ENCODE data around the gene KRT28.
"Not testable (repeated sequence)": the region's sequence is repeated elsewhere in the genome, so short reads cannot be mapped to it uniquely, and the experiment has no call there.

The KRT28 gene

DNA sequence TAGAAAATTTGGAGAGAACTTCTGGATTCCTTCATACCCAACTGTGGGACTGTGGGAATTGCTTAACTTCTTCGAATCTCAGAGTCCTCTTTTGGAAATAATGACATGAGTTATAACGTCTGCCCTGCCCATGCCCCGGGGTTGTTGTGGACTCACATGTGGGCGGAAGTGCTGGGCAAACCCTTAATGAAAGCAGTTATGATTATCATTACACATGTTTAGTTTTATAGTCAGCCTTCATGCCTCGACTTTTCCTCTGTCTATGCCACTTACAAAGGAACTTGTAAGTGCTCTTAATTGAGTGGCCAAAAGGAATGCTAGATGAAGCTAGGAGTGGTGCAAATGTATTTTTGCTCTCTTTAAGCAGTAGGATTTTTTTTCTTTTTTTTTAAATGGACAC, 21.3 kb downstream of the KRT28 start:
- no peak for FAIRE-seq

DNA sequence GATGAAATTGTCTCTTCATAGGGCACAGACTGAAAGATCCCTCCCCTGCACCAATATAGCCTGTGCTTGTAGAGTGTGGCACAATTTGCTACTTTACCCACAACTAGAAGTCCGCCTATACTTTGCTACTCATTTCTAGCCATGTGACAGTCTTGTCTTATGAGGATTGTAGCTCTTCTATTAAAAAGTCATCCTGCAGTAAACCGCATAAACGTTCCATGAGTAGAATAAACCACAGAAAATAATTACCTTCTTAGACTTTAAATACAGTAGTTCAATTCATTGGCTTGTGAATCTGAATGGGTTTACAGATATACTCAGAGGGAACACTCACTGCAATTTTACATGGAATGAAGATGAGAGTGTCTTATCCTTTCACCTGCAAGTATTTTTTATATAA, 21.8 kb downstream of the KRT28 start:
- no peak for FAIRE-seq

DNA sequence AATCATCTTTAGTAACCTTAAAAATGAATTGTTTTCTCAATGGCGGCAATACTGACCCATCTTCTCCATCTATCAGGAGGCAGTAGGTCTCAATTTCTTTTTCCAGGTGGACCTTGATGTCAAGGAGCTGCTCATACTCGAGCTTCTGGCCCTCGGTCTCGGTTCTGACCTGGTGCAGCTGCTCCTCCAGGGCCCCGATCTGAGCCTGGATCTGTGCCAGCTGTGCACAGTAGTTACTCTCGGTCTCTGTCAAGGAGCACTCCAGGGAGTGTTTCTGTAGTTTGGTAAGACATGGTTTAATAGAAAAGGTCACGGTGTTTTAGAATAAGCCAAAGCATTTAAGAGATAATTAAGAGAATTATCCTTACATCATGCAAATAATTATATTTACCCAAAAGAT, 22.3 kb downstream of the KRT28 start:
- no peak for FAIRE-seq

DNA sequence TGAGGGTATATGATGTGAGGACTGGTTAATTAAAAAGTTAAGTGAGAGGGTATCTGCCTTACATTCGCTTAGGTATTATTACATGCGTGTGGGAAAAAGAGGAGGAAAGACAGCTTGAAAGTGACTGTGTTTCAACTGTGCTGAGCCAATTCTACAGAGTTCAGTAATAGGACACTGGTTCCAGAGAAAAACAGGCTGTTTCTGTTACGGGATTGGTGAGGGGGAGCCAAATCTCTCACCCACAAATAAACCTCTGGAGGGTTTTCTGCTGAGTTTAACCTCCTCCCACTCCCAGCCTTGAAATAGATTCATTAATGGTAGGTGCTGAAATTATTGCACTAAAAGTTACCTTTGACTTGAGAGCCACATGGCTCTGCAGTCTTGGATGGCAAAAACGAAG, 23.8 kb downstream of the KRT28 start:
- FAIRE-seq, result no peak

DNA sequence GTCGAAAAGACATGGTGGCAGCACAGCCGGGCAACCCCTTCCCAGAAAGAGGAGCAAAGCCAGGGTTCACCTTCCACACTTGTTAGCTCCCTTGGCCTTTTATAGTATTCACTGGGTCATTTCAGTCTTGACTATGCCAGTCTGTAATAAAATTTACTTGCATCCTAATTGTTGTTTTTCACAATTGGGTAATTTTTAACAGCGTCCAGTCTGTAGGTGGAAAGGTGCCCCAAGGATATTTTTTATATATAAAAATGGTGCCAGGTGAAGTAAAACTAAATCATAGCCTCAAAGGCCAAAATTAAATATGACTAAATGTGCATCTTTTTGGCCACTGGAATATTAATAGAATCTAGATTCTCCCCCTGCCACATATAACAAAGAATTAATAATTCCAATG, 27.7 kb downstream of the KRT28 start, which contains the start of gene KRT26:
Gene KRT26 (minus strand): TSS at position 101 of the 400 bp plus-strand sequence. CDS start 88 bp downstream, at position 13.
- no peak for FAIRE-seq

DNA sequence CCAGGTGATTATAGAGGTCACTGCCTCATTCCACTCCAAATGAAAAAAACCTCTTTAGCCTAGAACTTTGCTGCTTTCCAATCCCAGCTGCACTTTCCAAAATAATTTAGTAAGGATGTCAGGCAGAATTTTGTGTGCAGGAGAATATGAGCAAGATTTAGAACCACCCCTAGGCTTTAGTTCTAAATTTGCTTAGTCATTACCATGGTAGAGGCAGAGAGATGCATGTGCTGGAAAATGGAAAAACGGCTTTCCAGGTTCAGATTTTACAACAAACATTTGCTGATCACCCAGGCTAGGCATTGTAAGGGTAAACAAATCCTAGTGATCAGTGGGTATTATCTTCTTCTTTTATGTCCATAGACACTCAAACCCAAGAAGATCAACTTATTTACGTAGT, 34.1 kb downstream of the KRT28 start:
- FAIRE-seq, result no peak

DNA sequence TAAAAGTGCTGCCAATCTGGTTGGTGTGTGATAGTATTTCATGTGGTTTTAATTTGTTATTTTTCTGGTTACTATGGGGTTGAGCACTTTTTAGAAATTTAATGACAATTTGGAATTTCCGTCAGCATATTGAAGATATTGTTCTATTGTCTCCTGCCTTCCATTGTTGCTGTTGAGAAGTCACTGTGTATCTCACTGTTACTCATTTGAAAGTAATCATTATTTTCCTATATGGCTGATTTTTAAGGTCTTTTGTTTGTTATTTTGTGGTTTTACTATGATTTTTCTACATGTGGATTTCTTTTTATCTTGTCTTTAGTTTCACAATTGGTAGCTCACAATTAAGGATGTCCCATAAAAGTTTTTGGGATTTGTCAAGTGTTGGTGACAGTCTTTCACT, 36.0 kb downstream of the KRT28 start:
- FAIRE-seq, result no peak

DNA sequence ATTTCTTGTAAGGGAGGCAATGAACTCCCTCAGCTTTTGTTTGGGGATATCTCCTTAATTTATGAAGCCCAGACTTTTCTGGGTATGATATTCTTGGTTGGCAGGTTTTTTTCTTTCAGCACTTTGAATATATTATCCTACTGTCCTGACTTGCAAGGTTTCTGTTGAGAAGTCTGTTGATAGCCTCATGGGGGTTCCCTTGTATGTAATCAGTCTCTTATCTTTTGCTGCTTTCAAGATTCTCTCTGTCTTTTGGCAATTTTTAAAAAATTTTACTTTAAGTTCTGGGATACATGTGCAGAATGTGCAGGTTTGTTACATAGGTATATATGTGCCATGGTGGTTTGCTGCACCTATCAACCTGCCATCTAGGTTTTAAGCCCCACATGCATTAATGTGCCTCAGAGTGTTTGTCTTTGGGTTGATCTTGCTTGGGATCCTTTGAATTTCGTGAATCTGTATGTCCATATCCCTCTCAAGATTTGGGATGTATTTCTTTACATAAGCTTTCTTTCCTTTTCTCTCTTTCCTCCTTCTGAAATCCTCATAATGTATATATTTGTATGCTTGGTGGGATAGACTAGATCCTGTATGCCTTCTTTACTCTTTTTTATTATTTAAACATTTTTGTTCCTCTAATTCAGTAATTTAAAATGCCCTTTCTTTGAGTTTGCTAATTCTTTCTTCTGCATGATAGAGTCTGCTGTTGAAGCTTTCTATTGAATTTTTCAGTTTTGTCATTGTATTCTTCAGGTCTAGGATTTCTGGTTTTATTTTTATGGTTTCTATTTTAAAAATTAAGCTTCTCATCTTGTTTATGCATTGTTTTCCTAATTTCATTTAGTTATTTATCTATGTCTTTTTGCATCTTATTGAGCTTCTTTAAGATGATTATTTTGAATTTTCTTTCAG, 39.4 kb downstream of the KRT28 start:
- no peak for FAIRE-seq

DNA sequence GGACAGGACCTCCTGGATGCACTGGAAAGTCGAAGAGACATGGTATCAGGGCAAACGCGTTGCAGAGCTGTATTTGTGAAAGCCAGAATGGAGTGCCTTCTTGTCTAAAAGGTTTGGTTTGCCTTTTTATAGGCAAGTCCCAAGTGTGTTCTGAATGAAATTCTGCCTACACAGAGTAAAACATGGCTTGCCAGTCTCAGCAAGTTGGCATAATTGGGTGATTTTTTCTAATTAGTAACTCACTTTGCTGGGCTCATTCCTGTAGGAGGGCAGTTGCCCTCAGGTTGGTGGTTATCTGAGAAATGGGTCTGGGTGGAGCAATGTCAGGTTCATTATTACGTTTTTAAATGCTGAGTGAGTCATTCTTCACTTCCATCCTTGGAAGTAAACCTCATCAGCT, 44.5 kb downstream of the KRT28 start, which contains the start of gene KRT25:
Gene KRT25 (minus strand): TSS at position 101 of the 400 bp plus-strand sequence. CDS start 60 bp downstream, at position 41.
- FAIRE-seq, result no peak

DNA sequence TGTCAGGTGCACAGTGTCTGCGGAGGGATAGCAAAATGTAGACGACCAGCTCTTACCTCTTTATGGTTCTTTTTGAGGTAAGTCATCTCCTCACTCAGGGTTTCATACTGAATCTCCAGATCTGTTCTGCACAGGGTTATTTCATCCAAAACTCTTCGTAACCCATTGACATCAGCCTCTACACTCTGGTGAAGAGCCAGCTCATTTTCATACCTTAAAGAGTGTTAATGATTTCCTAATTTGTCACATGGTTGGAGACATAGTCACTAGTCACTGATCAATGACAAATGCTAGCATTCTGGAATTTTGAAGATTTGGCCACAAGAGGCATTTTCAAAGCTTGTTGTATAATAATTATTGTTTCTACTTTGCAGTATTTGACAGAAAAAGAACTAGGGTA, 46.0 kb downstream of the KRT28 start:
- no peak for FAIRE-seq

DNA sequence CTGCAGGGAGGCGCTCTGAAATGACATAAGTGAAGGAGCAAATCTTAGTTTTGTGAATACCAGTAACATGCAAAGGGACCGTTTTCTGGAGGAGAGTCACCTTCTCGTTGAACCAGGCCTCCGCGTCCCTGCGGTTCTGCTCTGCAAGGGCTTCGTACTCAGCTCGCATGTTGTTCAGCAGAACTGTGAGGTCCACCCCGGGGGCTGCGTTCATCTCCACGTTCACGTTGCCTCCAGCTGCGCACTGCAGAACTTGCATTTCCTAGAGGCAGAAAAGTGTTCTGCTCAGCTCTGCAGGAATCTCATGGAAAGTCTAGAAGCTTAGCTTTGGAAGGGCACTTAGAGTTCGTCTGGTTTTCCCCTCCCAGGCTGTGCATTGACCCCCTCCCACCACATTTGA, 48.7 kb downstream of the KRT28 start:
- no peak for FAIRE-seq

DNA sequence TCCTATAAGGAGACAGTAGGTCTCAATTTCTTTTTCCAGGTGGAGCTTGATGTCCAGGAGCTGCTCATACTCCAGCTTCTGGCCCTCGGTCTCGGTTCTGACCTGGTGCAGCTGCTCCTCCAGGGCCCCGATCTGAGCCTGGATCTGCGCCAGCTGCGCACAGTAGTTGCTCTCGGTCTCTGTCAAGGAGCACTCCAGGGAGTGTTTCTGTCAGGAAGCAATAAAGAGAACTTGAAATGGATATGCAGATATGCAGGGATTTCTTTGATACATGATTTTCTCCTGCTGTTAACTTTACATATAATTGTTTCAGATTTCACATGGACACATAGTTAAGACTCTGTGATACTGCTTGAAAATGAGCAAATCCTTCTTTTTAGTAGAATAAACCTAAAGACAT, 49.4 kb downstream of the KRT28 start:
- FAIRE-seq, result no peak

DNA sequence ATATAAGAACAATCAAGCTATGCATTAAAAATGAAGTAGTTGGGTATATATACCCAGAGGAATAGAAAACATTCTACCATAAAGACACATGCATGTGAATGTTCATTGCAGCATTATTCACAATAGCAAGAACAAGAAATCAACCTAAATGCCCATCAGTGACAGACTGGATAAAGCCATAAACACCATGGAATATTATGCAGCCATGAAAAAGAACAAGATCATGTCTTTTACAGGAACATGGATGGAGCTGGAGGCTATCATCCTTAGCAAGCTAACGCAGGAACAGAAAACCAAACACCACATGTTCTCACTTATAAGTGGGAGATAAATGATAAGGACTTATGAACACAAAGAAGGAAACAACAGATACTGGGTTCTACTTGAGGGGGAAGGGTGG, 51.1 kb downstream of the KRT28 start:
- FAIRE-seq, result not testable (repeated sequence)
